SK-N-SH treated with all-trans-retinoic acid at 6 μM for 48 hours (cell line): ENCODE measurements around the gene RFWD3.

Experiments used
- ATAC-seq: fragments of 200-7000 bp; cut with Tn5 transposase; 3 replicates; pipeline ENCODE4 v1.9.1; 2020; ENCODE audit warnings: mild to moderate bottlenecking, moderate library complexity
- ARNTL ChIP-seq: fragments of 450-650 bp; formaldehyde crosslinking; IDR thresholded peaks from 2 replicates; pipeline ENCODE4 v1.5.0; 2020; ENCODE audit warnings: low read depth, mild to moderate bottlenecking, moderate library complexity, borderline replicate concordance
- BACH2 ChIP-seq: fragments of 250-450 bp; sonication (Bioruptor Pico); IDR thresholded peaks from 2 replicates; pipeline ENCODE4 v1.9.0; 2021; ENCODE audit warnings: mild to moderate bottlenecking, borderline replicate concordance
- CSDC2 ChIP-seq: fragments of 250-450 bp; sonication (Bioruptor Pico); IDR thresholded peaks from 2 replicates; pipeline ENCODE4 v1.5.0; 2020; ENCODE audit warnings: mild to moderate bottlenecking, moderate library complexity
- GLIS3 ChIP-seq: fragments of 250-450 bp; sonication (Bioruptor Pico); IDR thresholded peaks from 2 replicates; pipeline ENCODE4 v1.5.0; 2020; ENCODE audit warnings: mild to moderate bottlenecking, moderate library complexity
- ISL1 ChIP-seq: fragments of 250-450 bp; sonication (Bioruptor Pico); IDR thresholded peaks from 2 replicates; pipeline ENCODE4 v2.1.2; 2022; ENCODE audit warnings: mild to moderate bottlenecking, moderate library complexity
- PPARA ChIP-seq: fragments of 250-450 bp; sonication (Bioruptor Pico); IDR thresholded peaks from 2 replicates; pipeline ENCODE4 v1.5.0; 2020; ENCODE audit warnings: mild to moderate bottlenecking, borderline replicate concordance
- RARB ChIP-seq: fragments of 250-450 bp; sonication (Bioruptor Pico); IDR thresholded peaks from 2 replicates; pipeline ENCODE4 v1.8.0; 2021; ENCODE audit warnings: mild to moderate bottlenecking, moderate library complexity
- SNAI2 ChIP-seq: fragments of 250-450 bp; sonication (Bioruptor Pico); IDR thresholded peaks from 2 replicates; pipeline ENCODE4 v1.5.0; 2020; ENCODE audit warnings: mild to moderate bottlenecking, moderate library complexity
- TCF4 ChIP-seq: fragments of 250-450 bp; sonication (Bioruptor Pico); IDR thresholded peaks from 2 replicates; pipeline ENCODE4 v1.8.0; 2021; ENCODE audit warnings: mild to moderate bottlenecking, moderate library complexity, borderline replicate concordance
- TOX ChIP-seq: fragments of 250-450 bp; sonication (Bioruptor Pico); IDR thresholded peaks from 2 replicates; pipeline ENCODE4 v1.8.0; 2021; ENCODE audit warnings: mild to moderate bottlenecking, moderate library complexity, borderline replicate concordance
- ZC3H10 ChIP-seq: fragments of 250-450 bp; sonication (Bioruptor Pico); IDR thresholded peaks from 2 replicates; pipeline ENCODE4 v1.5.1; 2021; ENCODE audit warnings: mild to moderate bottlenecking, moderate library complexity
- ZFP3 ChIP-seq: fragments of 250-450 bp; sonication (Bioruptor Pico); IDR thresholded peaks from 2 replicates; pipeline ENCODE4 v1.5.0; 2020; ENCODE audit warnings: mild to moderate bottlenecking, moderate library complexity
- ZFP30 ChIP-seq: fragments of 450-650 bp; formaldehyde crosslinking; IDR thresholded peaks from 2 replicates; pipeline ENCODE4 v1.5.0; 2022; ENCODE audit warnings: mild to moderate bottlenecking, moderate library complexity
- ZNF565 ChIP-seq: fragments of 450-650 bp; formaldehyde crosslinking; conservative IDR thresholded peaks from 2 replicates; pipeline ENCODE4 v1.5.0; 2020; ENCODE audit warnings: low read depth, mild to moderate bottlenecking, moderate library complexity
- ZNF70 ChIP-seq: fragments of 450-650 bp; formaldehyde crosslinking; IDR thresholded peaks from 2 replicates; pipeline ENCODE4 v1.5.0; 2020; ENCODE audit warnings: mild to moderate bottlenecking, moderate library complexity
- ZNF8 ChIP-seq: fragments of 450-650 bp; formaldehyde crosslinking; IDR thresholded peaks from 2 replicates; pipeline ENCODE4 v1.5.0; 2020; ENCODE audit warnings: mild to moderate bottlenecking, moderate library complexity
- TF ChIP-seq, protein P1 (sequence below): fragments of 250-450 bp; sonication (Bioruptor Pico); IDR thresholded peaks from 2 replicates; pipeline ENCODE4 v1.8.0; 2021; ENCODE audit warnings: low read depth, mild to moderate bottlenecking, moderate library complexity, borderline replicate concordance
- TF ChIP-seq, protein P2 (sequence below): fragments of 250-450 bp; sonication (Bioruptor Pico); IDR thresholded peaks from 2 replicates; pipeline ENCODE4 v1.5.0; 2020; ENCODE audit warnings: mild to moderate bottlenecking, moderate library complexity
- TF ChIP-seq, protein P3 (sequence below): fragments of 250-450 bp; sonication (Bioruptor Pico); IDR thresholded peaks from 2 replicates; pipeline ENCODE4 v1.8.0; 2020; ENCODE audit warnings: mild to moderate bottlenecking, moderate library complexity, borderline replicate concordance
- TF ChIP-seq, protein P4 (sequence below): fragments of 250-450 bp; sonication (Bioruptor Pico); IDR thresholded peaks from 2 replicates; pipeline ENCODE4 v1.5.1; 2021; ENCODE audit warnings: mild to moderate bottlenecking, moderate library complexity

The RFWD3 gene

DNA sequence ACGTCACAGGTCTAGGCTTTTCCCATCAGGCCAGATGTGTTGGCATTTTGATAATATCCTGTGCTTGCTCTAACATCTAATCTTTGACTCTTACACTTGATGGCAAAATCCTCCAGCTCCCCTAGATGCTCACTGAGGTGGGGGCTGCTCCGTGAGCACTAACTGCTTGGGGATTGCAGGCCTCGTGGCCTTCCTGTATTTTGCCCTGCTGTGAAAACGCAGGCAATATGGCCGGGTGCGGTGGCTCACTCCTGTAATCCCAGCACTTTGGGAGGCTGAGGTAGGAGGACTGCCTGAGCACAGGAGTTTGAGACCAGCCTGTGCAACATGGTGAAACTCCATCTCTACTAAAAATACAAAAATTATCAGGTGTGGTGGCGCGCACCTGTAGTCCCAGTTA lies 43.7 kb upstream of the RFWD3 start:
- ATAC-seq = no peak

DNA sequence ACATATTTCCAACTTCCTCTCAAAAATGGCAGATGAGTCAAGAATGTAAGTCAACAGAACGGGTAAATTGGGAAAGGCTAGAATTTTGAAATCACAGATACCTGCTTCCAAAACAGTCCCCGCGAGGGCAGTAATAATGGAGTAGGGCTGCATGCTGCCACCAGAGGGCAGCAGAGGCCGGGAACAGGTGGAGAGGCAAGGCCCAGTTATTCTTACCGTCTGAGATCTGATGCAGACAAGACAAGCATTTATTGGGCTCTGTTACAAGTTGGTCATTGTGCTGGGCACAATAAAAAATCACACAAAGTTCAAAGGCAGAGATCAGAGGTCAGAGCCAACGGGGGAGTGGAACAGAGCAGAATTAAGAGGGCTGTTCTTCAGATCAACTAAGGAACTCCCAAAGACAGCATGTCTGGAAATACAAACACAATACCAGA lies 42.8 kb upstream of the RFWD3 start:
- no peak for TF ChIP-seq GLIS3 (CRISPR knock-in tag)
- TF ChIP-seq ZC3H10 (CRISPR knock-in tag) = no peak
- no peak for TF ChIP-seq CSDC2 (CRISPR knock-in tag)
- TF ChIP-seq ISL1 (CRISPR knock-in tag) = no peak
- TF ChIP-seq RARB = no peak
- TF ChIP-seq ZNF8 (CRISPR knock-in tag) = no peak
- no peak for TF ChIP-seq BACH2 (CRISPR knock-in tag)
- no peak for TF ChIP-seq ZFP30
- TF ChIP-seq PPARA (CRISPR knock-in tag) = no peak
- no peak for TF ChIP-seq TCF4
- TF ChIP-seq, protein P1, sequence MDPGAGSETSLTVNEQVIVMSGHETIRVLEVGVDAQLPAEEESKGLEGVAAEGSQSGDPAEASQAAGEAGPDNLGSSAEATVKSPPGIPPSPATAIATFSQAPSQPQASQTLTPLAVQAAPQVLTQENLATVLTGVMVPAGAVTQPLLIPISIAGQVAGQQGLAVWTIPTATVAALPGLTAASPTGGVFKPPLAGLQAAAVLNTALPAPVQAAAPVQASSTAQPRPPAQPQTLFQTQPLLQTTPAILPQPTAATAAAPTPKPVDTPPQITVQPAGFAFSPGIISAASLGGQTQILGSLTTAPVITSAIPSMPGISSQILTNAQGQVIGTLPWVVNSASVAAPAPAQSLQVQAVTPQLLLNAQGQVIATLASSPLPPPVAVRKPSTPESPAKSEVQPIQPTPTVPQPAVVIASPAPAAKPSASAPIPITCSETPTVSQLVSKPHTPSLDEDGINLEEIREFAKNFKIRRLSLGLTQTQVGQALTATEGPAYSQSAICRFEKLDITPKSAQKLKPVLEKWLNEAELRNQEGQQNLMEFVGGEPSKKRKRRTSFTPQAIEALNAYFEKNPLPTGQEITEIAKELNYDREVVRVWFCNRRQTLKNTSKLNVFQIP (CRISPR knock-in tag) = no peak
- TF ChIP-seq SNAI2 (CRISPR knock-in tag) = no peak
- TF ChIP-seq ZNF70 = no peak
- TF ChIP-seq, protein P2, sequence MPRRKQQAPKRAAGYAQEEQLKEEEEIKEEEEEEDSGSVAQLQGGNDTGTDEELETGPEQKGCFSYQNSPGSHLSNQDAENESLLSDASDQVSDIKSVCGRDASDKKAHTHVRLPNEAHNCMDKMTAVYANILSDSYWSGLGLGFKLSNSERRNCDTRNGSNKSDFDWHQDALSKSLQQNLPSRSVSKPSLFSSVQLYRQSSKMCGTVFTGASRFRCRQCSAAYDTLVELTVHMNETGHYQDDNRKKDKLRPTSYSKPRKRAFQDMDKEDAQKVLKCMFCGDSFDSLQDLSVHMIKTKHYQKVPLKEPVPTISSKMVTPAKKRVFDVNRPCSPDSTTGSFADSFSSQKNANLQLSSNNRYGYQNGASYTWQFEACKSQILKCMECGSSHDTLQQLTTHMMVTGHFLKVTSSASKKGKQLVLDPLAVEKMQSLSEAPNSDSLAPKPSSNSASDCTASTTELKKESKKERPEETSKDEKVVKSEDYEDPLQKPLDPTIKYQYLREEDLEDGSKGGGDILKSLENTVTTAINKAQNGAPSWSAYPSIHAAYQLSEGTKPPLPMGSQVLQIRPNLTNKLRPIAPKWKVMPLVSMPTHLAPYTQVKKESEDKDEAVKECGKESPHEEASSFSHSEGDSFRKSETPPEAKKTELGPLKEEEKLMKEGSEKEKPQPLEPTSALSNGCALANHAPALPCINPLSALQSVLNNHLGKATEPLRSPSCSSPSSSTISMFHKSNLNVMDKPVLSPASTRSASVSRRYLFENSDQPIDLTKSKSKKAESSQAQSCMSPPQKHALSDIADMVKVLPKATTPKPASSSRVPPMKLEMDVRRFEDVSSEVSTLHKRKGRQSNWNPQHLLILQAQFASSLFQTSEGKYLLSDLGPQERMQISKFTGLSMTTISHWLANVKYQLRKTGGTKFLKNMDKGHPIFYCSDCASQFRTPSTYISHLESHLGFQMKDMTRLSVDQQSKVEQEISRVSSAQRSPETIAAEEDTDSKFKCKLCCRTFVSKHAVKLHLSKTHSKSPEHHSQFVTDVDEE (CRISPR knock-in tag) = no peak

More for the DNA sequence above, 43.7 kb upstream of the RFWD3 start:
- TF ChIP-seq, protein P2 (CRISPR knock-in tag) = no peak
- TF ChIP-seq, protein P3, sequence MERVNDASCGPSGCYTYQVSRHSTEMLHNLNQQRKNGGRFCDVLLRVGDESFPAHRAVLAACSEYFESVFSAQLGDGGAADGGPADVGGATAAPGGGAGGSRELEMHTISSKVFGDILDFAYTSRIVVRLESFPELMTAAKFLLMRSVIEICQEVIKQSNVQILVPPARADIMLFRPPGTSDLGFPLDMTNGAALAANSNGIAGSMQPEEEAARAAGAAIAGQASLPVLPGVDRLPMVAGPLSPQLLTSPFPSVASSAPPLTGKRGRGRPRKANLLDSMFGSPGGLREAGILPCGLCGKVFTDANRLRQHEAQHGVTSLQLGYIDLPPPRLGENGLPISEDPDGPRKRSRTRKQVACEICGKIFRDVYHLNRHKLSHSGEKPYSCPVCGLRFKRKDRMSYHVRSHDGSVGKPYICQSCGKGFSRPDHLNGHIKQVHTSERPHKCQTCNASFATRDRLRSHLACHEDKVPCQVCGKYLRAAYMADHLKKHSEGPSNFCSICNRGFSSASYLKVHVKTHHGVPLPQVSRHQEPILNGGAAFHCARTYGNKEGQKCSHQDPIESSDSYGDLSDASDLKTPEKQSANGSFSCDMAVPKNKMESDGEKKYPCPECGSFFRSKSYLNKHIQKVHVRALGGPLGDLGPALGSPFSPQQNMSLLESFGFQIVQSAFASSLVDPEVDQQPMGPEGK = no peak
- TF ChIP-seq ZNF565 (CRISPR knock-in tag) (no peak), TCF4 (no peak), ARNTL (CRISPR knock-in tag) (no peak), TOX (CRISPR knock-in tag) (no peak), SNAI2 (CRISPR knock-in tag) (no peak)
- TF ChIP-seq, protein P4, sequence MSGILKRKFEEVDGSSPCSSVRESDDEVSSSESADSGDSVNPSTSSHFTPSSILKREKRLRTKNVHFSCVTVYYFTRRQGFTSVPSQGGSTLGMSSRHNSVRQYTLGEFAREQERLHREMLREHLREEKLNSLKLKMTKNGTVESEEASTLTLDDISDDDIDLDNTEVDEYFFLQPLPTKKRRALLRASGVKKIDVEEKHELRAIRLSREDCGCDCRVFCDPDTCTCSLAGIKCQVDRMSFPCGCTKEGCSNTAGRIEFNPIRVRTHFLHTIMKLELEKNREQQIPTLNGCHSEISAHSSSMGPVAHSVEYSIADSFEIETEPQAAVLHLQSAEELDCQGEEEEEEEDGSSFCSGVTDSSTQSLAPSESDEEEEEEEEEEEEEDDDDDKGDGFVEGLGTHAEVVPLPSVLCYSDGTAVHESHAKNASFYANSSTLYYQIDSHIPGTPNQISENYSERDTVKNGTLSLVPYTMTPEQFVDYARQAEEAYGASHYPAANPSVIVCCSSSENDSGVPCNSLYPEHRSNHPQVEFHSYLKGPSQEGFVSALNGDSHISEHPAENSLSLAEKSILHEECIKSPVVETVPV (CRISPR knock-in tag) = no peak

DNA sequence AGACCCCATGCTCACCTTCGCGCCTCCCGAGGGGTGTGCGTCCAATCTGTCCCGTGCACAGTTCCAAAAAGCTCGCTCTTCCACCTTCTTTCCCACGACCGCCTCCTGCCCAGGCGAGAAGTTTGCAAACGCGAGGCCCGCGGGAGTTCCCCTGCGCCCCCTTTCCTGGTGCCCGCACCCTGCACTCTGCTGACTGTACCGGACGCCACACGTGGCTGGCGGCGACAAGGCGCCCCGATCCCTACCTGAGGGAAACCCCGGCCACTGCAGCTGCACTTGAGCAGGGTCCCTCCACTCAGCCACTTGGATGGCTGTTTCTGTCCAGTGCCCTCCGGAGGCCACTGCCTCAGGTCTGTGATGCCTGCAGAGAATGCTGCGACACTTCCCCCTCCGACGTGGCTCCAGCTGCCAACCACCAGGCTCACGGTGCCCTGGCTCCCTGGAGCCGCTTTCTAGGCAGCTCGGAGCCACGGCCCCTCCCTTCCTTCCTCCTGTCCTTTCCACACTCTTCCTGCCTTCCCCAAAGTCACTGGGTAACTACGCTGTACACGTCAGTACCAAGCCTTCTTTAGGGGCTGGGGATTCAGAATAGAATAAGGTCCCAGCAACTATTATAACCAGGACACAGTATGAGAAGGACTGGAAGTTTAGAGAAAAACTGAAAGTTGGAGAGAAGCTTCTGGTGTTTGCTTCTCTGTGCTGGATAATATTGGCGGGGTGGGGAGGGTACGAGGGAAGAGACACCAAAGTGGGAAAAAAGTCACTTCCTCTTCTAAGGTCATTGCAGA lies 34.0 kb upstream of the RFWD3 start, which contains the start of gene MLKL:
MLKL (minus strand) TSS at position 425 of the 788 bp plus-strand sequence. CDS start 5,105 bp downstream, outside the sequence.
- ATAC-seq = peak; percentile 68
- TF ChIP-seq ZFP3 (CRISPR knock-in tag) (no peak), CSDC2 (CRISPR knock-in tag) (no peak), TCF4 (no peak)
- TF ChIP-seq, protein P4 (CRISPR knock-in tag) = no peak

More for the DNA sequence above, 42.8 kb upstream of the RFWD3 start:
- peak; percentile 99 for ATAC-seq
